NCI-H1048 (cell line): Measurements from ENCODE around the gene GC.
A peak's percentile ranks its signal among the peaks of the same experiment; 100 is the strongest.
"Not testable (repeated sequence)": the region's sequence is repeated elsewhere in the genome, so short reads cannot be mapped to it uniquely, and the experiment has no call there.

Experiments used
- DNase-seq: peaks from one replicate; lab custom pipeline; 2025; lab: John Stamatoyannopoulos, UW

Gene GC

GRCh38 chr4:71783972-71784371, at the start of gene GC:
TSS of gene GC (minus strand) at chr4:71784079. CDS start at chr4:71784018, 61 bp downstream.
- no peak for DNase-seq

- no peak for DNase-seq
Measured at GRCh38 chr4:71833232-71833900, 49.5 kb upstream of the GC start.

- DNase-seq: no peak
Measured at GRCh38 chr4:71832049-71832448, 48.2 kb upstream of the GC start.

- DNase-seq: no peak
Measured at GRCh38 chr4:71830497-71831190, 46.8 kb upstream of the GC start.

GRCh38 chr4:71828470-71828869, 44.6 kb upstream of the GC start:
- peak; percentile 47 for DNase-seq

- DNase-seq: no peak
Measured at GRCh38 chr4:71827826-71828225, 43.9 kb upstream of the GC start.

- DNase-seq: no peak
Measured at GRCh38 chr4:71816676-71817303, 32.9 kb upstream of the GC start.

GRCh38 chr4:71814433-71814832, 30.6 kb upstream of the GC start:
- no peak for DNase-seq

- not testable (repeated sequence) for DNase-seq
Measured at GRCh38 chr4:71809805-71810204, 25.9 kb upstream of the GC start.

GRCh38 chr4:71807469-71807868, 23.6 kb upstream of the GC start:
- no peak for DNase-seq

GRCh38 chr4:71805230-71805629, 21.4 kb upstream of the GC start:
- DNase-seq: not testable (repeated sequence)

GRCh38 chr4:71804017-71804697, 20.3 kb upstream of the GC start:
- not testable (repeated sequence) for DNase-seq

GRCh38 chr4:71785959-71786358, 2.1 kb upstream of the GC start:
- DNase-seq: no peak

GRCh38 chr4:71784569-71785197, 804 bp upstream of the GC start:
- no peak for DNase-seq

- no peak for DNase-seq
Measured at GRCh38 chr4:71777891-71778290, 6.0 kb downstream of the GC start.

- DNase-seq: no peak
Measured at GRCh38 chr4:71775449-71775848, 8.4 kb downstream of the GC start.

- DNase-seq: no peak
Measured at GRCh38 chr4:71774136-71774535, 9.7 kb downstream of the GC start.

- DNase-seq: no peak
Measured at GRCh38 chr4:71773004-71773403, 10.9 kb downstream of the GC start.

GRCh38 chr4:71772592-71772991, 11.3 kb downstream of the GC start:
- no peak for DNase-seq

- no peak for DNase-seq
Measured at GRCh38 chr4:71771613-71772012, 12.3 kb downstream of the GC start.

- no peak for DNase-seq
Measured at GRCh38 chr4:71769434-71769833, 14.4 kb downstream of the GC start.

GRCh38 chr4:71768123-71768522, 15.8 kb downstream of the GC start:
- no peak for DNase-seq
